DMS79 (cell line): Measurements from ENCODE around the gene CMPK2.
"Not testable (repeated sequence)": the region's sequence is repeated elsewhere in the genome, so short reads cannot be mapped to it uniquely, and the experiment has no call there.

Source experiments
- DNase-seq: peaks from one replicate; lab custom pipeline; 2025; lab: John Stamatoyannopoulos, UW

The CMPK2 gene

GRCh38 chr2:6865346-6866274 lies at the start of gene CMPK2:
Gene CMPK2, minus strand, starts transcription at chr2:6865907. Its CDS starts 211 bp downstream, at chr2:6865696.
- peak; percentile 55 for DNase-seq

- no peak for DNase-seq
Observed at GRCh38 chr2:6915399-6915798, 49.7 kb upstream of the CMPK2 start.

GRCh38 chr2:6914828-6915227 lies 49.1 kb upstream of the CMPK2 start:
- no peak for DNase-seq

GRCh38 chr2:6913415-6914157 lies 47.9 kb upstream of the CMPK2 start:
- DNase-seq, result no peak

- no peak for DNase-seq
Observed at GRCh38 chr2:6911721-6912120, 46.0 kb upstream of the CMPK2 start.

- DNase-seq, result no peak
Observed at GRCh38 chr2:6909431-6910385, 44.0 kb upstream of the CMPK2 start.

- no peak for DNase-seq
Observed at GRCh38 chr2:6908291-6908690, 42.6 kb upstream of the CMPK2 start.

GRCh38 chr2:6906165-6906741 lies 40.5 kb upstream of the CMPK2 start:
- no peak for DNase-seq

GRCh38 chr2:6905668-6906067 lies 40.0 kb upstream of the CMPK2 start:
- DNase-seq, result no peak

GRCh38 chr2:6902581-6902980 lies 36.9 kb upstream of the CMPK2 start:
- DNase-seq, result not testable (repeated sequence)

- no peak for DNase-seq
Observed at GRCh38 chr2:6896930-6897759, 31.4 kb upstream of the CMPK2 start.

- DNase-seq, result no peak
Observed at GRCh38 chr2:6893876-6894482, 28.3 kb upstream of the CMPK2 start.

GRCh38 chr2:6888724-6889123 lies 23.0 kb upstream of the CMPK2 start:
- no peak for DNase-seq

- no peak for DNase-seq
Observed at GRCh38 chr2:6887751-6888192, 22.1 kb upstream of the CMPK2 start.

- no peak for DNase-seq
Observed at GRCh38 chr2:6885968-6886367, 20.3 kb upstream of the CMPK2 start.

- no peak for DNase-seq
Observed at GRCh38 chr2:6885551-6885950, 19.8 kb upstream of the CMPK2 start.

GRCh38 chr2:6883448-6884122 lies 17.9 kb upstream of the CMPK2 start:
- peak; percentile 11 for DNase-seq

- DNase-seq, result no peak
Observed at GRCh38 chr2:6881516-6881915, 15.8 kb upstream of the CMPK2 start.

GRCh38 chr2:6881046-6881445 lies 15.3 kb upstream of the CMPK2 start:
- no peak for DNase-seq
